H9 (cell line): Measurements from ENCODE around the gene AIMP1. TPM values are rescaled to one million over a fixed set of nuclear protein-coding genes. Genes with fewer than 3 reads are reported as not detected.

Experiments used
- DNase-seq: peaks from one replicate; pipeline ENCODE4 v3.0.0-alpha.2; 2017
- H2AFZ ChIP-seq: one replicate; pipeline ENCODE4 v1.6.1; 2013; ENCODE audit warnings: mild to moderate bottlenecking, low read length, control low read depth, moderate library complexity
- H2AK5ac ChIP-seq: 2 replicates; pipeline ENCODE4 v1.6.1; 2013; ENCODE audit warnings: low read length, control low read depth, mixed read lengths; ENCODE audit not compliant: insufficient read length
- H2BK120ac ChIP-seq: one replicate; pipeline ENCODE4 v1.6.1; 2013; ENCODE audit warnings: low read depth, mild to moderate bottlenecking, low read length, control low read depth, inconsistent platforms; ENCODE audit not compliant: poor library complexity, severe bottlenecking
- H2BK12ac ChIP-seq: 2 replicates; pipeline ENCODE4 v1.6.1; 2013; ENCODE audit warnings: low read length, control low read depth, mixed read lengths, low read depth; ENCODE audit not compliant: insufficient read length
- H2BK15ac ChIP-seq: 2 replicates; pipeline ENCODE4 v1.6.1; 2013; ENCODE audit warnings: low read depth, low read length, control low read depth
- H2BK20ac ChIP-seq: one replicate; pipeline ENCODE4 v1.6.1; 2013; ENCODE audit warnings: low read depth, mild to moderate bottlenecking, low read length, control low read depth, inconsistent platforms; ENCODE audit not compliant: poor library complexity, severe bottlenecking
- H2BK5ac ChIP-seq: 2 replicates; pipeline ENCODE4 v1.6.1; 2013; ENCODE audit warnings: low read length, control low read depth, mixed read lengths; ENCODE audit not compliant: insufficient read length
- H3K14ac ChIP-seq: 2 replicates; pipeline ENCODE4 v1.6.1; 2013; ENCODE audit warnings: low read length, control low read depth; ENCODE audit not compliant: insufficient read depth
- H3K18ac ChIP-seq: 2 replicates; pipeline ENCODE4 v1.6.1; 2013; ENCODE audit warnings: low read depth, mild to moderate bottlenecking, mixed read lengths, low read length, control low read depth; ENCODE audit not compliant: insufficient read length
- H3K23ac ChIP-seq: 2 replicates; pipeline ENCODE4 v1.6.1; 2013; ENCODE audit warnings: low read length, control low read depth, mixed read lengths, low read depth; ENCODE audit not compliant: insufficient read length
- H3K23me2 ChIP-seq: 2 replicates; pipeline ENCODE4 v1.6.1; 2013; ENCODE audit warnings: low read depth, mild to moderate bottlenecking, mixed read lengths, low read length, control low read depth; ENCODE audit not compliant: insufficient read length, poor library complexity, severe bottlenecking
- H3K27ac ChIP-seq: 2 replicates; pipeline ENCODE4 v1.5.1; 2013; ENCODE audit warnings: low read length, control low read depth, mixed read lengths, low read depth; ENCODE audit not compliant: insufficient read length
- H3K27me3 ChIP-seq: 2 replicates; pipeline ENCODE4 v1.6.1; 2013; ENCODE audit warnings: low read length, control low read depth, inconsistent platforms; ENCODE audit not compliant: insufficient read depth
- H3K4ac ChIP-seq: 2 replicates; pipeline ENCODE4 v1.6.1; 2013; ENCODE audit warnings: low read depth, mild to moderate bottlenecking, control low read depth, inconsistent platforms, low read length, moderate library complexity
- H3K4me1 ChIP-seq: 2 replicates; pipeline ENCODE4 v1.6.1; 2013; ENCODE audit warnings: low read length, control low read depth, inconsistent platforms; ENCODE audit not compliant: insufficient read depth
- H3K4me2 ChIP-seq: 2 replicates; pipeline ENCODE4 v1.6.1; 2013; ENCODE audit warnings: low read length, control low read depth, mixed read lengths; ENCODE audit not compliant: insufficient read length, insufficient read depth
- H3K56ac ChIP-seq: 2 replicates; pipeline ENCODE4 v1.6.1; 2013; ENCODE audit warnings: low read depth, mild to moderate bottlenecking, mixed read lengths, low read length, control low read depth; ENCODE audit not compliant: insufficient read length
- H3K79me1 ChIP-seq: 2 replicates; pipeline ENCODE4 v1.6.1; 2013; ENCODE audit warnings: low read depth, mild to moderate bottlenecking, moderate library complexity, low read length, control low read depth, inconsistent platforms; ENCODE audit not compliant: insufficient read depth, poor library complexity, severe bottlenecking
- H3K79me2 ChIP-seq: 2 replicates; pipeline ENCODE4 v1.6.1; 2013; ENCODE audit warnings: low read length, control low read depth, inconsistent platforms; ENCODE audit not compliant: insufficient read depth
- H3K9ac ChIP-seq: 2 replicates; pipeline ENCODE4 v1.6.1; 2013; ENCODE audit warnings: low read length, control low read depth, mixed read lengths; ENCODE audit not compliant: insufficient read length; ENCODE audit errors: extremely low read depth
- H3K9me3 ChIP-seq: one replicate; pipeline ENCODE4 v1.6.1; 2013; ENCODE audit warnings: low read depth, low read length, inconsistent platforms; ENCODE audit not compliant: control insufficient read depth
- H3T11ph ChIP-seq: one replicate; pipeline ENCODE4 v1.6.1; 2013; ENCODE audit warnings: mild to moderate bottlenecking, low read length, control low read depth, inconsistent platforms
- H4K20me1 ChIP-seq: one replicate; pipeline ENCODE4 v1.6.1; 2013; ENCODE audit not compliant: control insufficient read depth, insufficient read length, insufficient read depth
- H4K5ac ChIP-seq: 2 replicates; pipeline ENCODE4 v1.6.1; 2013; ENCODE audit warnings: low read depth, mild to moderate bottlenecking, mixed read lengths, low read length, control low read depth; ENCODE audit not compliant: insufficient read length
- H4K8ac ChIP-seq: replicated peaks from 2 replicates; pipeline ENCODE4 v1.6.1; 2013; ENCODE audit warnings: low read length, control low read depth, mixed read lengths, low read depth; ENCODE audit not compliant: insufficient read length
- H4K91ac ChIP-seq: 2 replicates; pipeline ENCODE4 v1.6.1; 2013; ENCODE audit warnings: low read depth, mild to moderate bottlenecking, moderate library complexity, mixed read lengths, low read length, control low read depth; ENCODE audit not compliant: insufficient read length
- H3K27ac Mint-ChIP-seq, 3 experiments: 2 replicates in 2 of 3; 3 replicates in 1 of 3; pipeline ENCODE4 v1.8.0; 2020 to 2021; ENCODE audit warnings: mixed read lengths in 3 of 3, mild to moderate bottlenecking in 1 of 3, moderate library complexity in 1 of 3
- H3K27me3 Mint-ChIP-seq: 2 replicates; pipeline ENCODE4 v1.8.0; 2021; ENCODE audit warnings: low read depth, mild to moderate bottlenecking, moderate library complexity, mixed read lengths
- H3K36me3 Mint-ChIP-seq, 3 experiments: 2 replicates in 2 of 3; 3 replicates in 1 of 3; pipeline ENCODE4 v1.8.0; 2020 to 2021; ENCODE audit warnings: low read depth in 3 of 3, mixed read lengths in 3 of 3; ENCODE audit not compliant: insufficient read depth in 1 of 3
- H3K4me1 Mint-ChIP-seq, 2 experiments: 2 replicates each; pipeline ENCODE4 v1.8.0; 2020; ENCODE audit warnings: mixed read lengths in 2 of 2
- H3K4me3 Mint-ChIP-seq, 2 experiments: 2 replicates in 1 of 2; 3 replicates in 1 of 2; pipeline ENCODE4 v1.8.0; 2020 to 2021; ENCODE audit warnings: mild to moderate bottlenecking in 2 of 2, mixed read lengths in 2 of 2, moderate library complexity in 1 of 2
- H3K9me3 Mint-ChIP-seq, 2 experiments: 2 replicates in 1 of 2; 3 replicates in 1 of 2; pipeline ENCODE4 v1.8.0; 2020; ENCODE audit warnings: mild to moderate bottlenecking in 2 of 2, mixed read lengths in 2 of 2, moderate library complexity in 1 of 2
- CTCF ChIP-seq: fragments of 200-600 bp; sonication (generic); conservative IDR thresholded peaks from 3 replicates; pipeline ENCODE4 v1.8.0; 2021; ENCODE audit warnings: antibody characterized with exemption, mild to moderate bottlenecking
- WGBS: extraction: QIAGEN DNeasy Blood & Tissue Kit; methylation state at CpG from one replicate; pipeline ENCODE4 v1.1.7; 2013; ENCODE audit warnings: missing lambda C conversion rate, low lambda C conversion rate, mixed read lengths; ENCODE audit not compliant: insufficient read length; ENCODE audit errors: extremely low coverage; 5-methylcytosine and 5-hydroxymethylcytosine counted together
- total RNA-seq: library from RNA; stranded (reverse); gene quantifications from 2 replicates; pipeline ENCODE4 v1.2.1, GENCODE V29; 2021

Gene AIMP1
- total RNA-seq, 1 experiment from 2014 or later: 36.8 TPM

DNA sequence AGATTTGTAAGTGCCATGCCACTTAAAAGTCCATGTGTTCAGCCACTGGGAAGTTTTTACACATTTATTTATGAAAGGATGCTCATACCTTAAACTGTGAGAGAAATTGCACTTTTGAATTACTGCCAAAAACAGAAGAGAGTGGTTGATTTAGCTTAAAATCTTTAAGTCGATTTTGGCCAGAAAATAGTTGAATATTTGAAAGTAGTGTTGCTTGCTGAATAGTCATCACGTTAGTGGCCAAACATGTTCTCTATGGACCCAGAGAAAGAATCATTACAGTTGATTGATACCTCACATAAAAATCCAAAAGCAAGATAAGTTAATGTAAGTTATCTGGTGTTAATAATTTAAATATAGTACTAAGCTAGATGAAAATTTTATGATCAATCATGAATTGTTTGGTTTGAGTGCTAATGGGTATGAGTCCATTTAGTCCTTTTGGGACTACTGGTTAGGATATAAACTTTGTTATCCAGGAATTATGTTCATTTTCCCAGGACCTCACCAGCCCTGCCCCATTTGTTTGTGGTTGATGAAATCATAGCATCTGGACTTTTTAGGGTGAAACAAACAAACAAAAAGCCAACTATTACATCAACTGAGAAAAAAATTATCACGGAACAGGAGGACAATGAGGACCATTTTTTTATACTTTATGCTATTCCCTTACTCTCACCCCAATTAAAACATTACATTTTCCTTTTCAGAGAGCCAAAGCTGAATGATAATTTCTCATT is 45.9 kb downstream of the AIMP1 start:
- H2BK12ac ChIP-seq: no peak overlapping the region
- H3K27ac Mint-ChIP-seq: no peak overlapping the region

More for the DNA sequence above, 45.9 kb downstream of the AIMP1 start:
- Histone ChIP-seq H2BK120ac (no peak overlapping the region), H3K18ac (no peak overlapping the region), H3K23ac (no peak overlapping the region), H2AK5ac (no peak overlapping the region), H4K5ac (no peak overlapping the region), H3K27ac (no peak overlapping the region), H3K79me1 (no peaks in the 10 kb centered on the region), H3K14ac (no peak overlapping the region), H2BK20ac (no peak overlapping the region), H3K23me2 (no peaks in the 10 kb centered on the region), H3K56ac (no peak overlapping the region), H3K4me1 (no peaks in the 10 kb centered on the region), H3K9me3 (no peaks in the 10 kb centered on the region), H2BK5ac (no peak overlapping the region), H3K4me2 (no peak overlapping the region), H4K91ac (no peak overlapping the region), H3K4ac (no peak overlapping the region), H3K27me3 (no peaks in the 10 kb centered on the region), H3T11ph (no peak overlapping the region), H2AFZ (no peak overlapping the region), H2BK15ac (no peak overlapping the region), H3K9ac (no peak overlapping the region), H3K79me2 (no peaks in the 10 kb centered on the region), H4K20me1 (no peaks in the 10 kb centered on the region), H4K8ac (no peak overlapping the region)
- Mint-ChIP-seq H3K27me3 (no peaks in the 10 kb centered on the region), H3K4me1 (peaks cover 0 to 4% of the 10 kb centered on the region in 2 experiments; a peak in 2 of 4 replicates), H3K36me3 (no peaks in the 10 kb centered on the region), H3K9me3 (no peaks in the 10 kb centered on the region), H3K4me3 (no peak overlapping the region)
- no CpG with 5 or more reads among the region's 3 CpGs for WGBS
- DNase-seq: no peak
- TF ChIP-seq CTCF: no peak
